Skeletal muscle tissue (tissue), 4 donors: Measurements from ENCODE around the gene PALM. TPM values are rescaled to one million over a fixed set of nuclear protein-coding genes. Genes with fewer than 3 reads are reported as not detected.
"Not testable (repeated sequence)": the region's sequence is repeated elsewhere in the genome, so short reads cannot be mapped to it uniquely, and the experiment has no call there.

Source experiments
- H3K27ac ChIP-seq: one replicate; pipeline ENCODE4 v1.7.0; 2013; ENCODE audit warnings: mild to moderate bottlenecking, low read depth, low read length, inconsistent platforms
- H3K27me3 ChIP-seq, 3 donors: one replicate each; pipeline ENCODE4 v1.7.0; 2013; ENCODE audit warnings: low read length in 3 of 3; ENCODE audit not compliant: control insufficient read depth in 3 of 3, insufficient read depth in 3 of 3
- H3K36me3 ChIP-seq, 3 donors: one replicate each; pipeline ENCODE4 v1.7.0; 2013; ENCODE audit warnings: low read length in 3 of 3; ENCODE audit not compliant: control insufficient read depth in 3 of 3, insufficient read depth in 3 of 3
- H3K4me1 ChIP-seq, 3 donors: one replicate each; pipeline ENCODE4 v1.7.0; 2013; ENCODE audit warnings: low read length in 3 of 3, mild to moderate bottlenecking in 3 of 3; ENCODE audit not compliant: control insufficient read depth in 3 of 3, insufficient read depth in 3 of 3
- H3K4me3 ChIP-seq, 3 donors: one replicate each; pipeline ENCODE4 v1.7.0; 2013; ENCODE audit warnings: low read length in 3 of 3
- H3K9ac ChIP-seq, 3 donors: one replicate each; pipeline ENCODE4 v1.7.0; 2013; ENCODE audit warnings: low read length in 3 of 3, mild to moderate bottlenecking in 3 of 3, moderate library complexity in 2 of 3, low read depth in 1 of 3
- H3K9me3 ChIP-seq, 3 donors: one replicate each; pipeline ENCODE4 v1.7.0; 2013; ENCODE audit warnings: low read length in 3 of 3; ENCODE audit not compliant: control insufficient read depth in 3 of 3
- total RNA-seq: library from RNA; depleted of rRNA; stranded (reverse); fragments of >200 nt; gene quantifications from one replicate; pipeline ENCODE4 v1.2.3, GENCODE V29; 2014
- donor health status: Osteomylitis.

PALM gene
- total RNA-seq, 1 donor from 2014 or later, result 13.0 TPM

DNA sequence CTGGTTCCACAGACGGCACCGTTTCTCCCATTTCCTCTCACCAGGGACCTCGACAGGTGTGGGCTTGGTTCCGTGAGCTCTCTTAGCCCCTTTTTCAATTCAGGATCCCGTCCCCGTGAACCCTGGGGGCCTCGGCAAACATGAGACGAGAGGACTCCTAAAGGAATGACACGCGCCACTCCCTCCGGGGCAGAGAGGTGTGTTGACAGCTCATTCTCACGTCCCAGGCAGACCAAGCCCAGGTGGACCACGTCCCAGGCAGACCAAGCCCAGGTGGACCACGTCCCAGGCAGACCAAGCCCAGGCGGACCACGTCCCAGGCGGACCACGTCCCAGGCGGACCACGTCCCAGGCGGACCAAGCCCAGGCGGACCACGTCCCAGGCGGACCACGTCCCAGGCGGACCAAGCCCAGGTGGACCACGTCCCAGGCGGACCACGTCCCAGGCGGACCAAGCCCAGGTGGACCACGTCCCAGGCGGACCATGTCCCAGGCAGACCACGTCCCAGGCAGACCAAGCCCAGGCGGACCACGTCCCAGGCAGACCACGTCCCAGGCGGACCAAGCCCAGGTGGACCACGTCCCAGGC is 41.7 kb upstream of the PALM start:
- H3K36me3 ChIP-seq, H3K27ac ChIP-seq, H3K9ac ChIP-seq, H3K27me3 ChIP-seq, H3K4me3 ChIP-seq, H3K9me3 ChIP-seq: not testable (repeated sequence)
- H3K4me1 ChIP-seq, result peaks cover 15 to 23% (median 17%) of the 10 kb centered on the region in 3 donors

GRCh38 chr19:668675-669434 is 39.9 kb upstream of the PALM start:
- not testable (repeated sequence) for H3K27me3 ChIP-seq, H3K9ac ChIP-seq, H3K9me3 ChIP-seq, H3K27ac ChIP-seq, H3K4me3 ChIP-seq, H3K36me3 ChIP-seq
- peaks cover 8 to 14% (median 9%) of the 10 kb centered on the region in 3 donors for H3K4me1 ChIP-seq

GRCh38 chr19:670609-671075 is 38.1 kb upstream of the PALM start:
- Histone ChIP-seq H3K27ac (no peak overlapping the region), H3K36me3 (no peaks in the 10 kb centered on the region), H3K4me1 (peaks cover 2 to 9% (median 7%) of the 10 kb centered on the region in 3 donors), H3K27me3 (peaks cover 9 to 13% (median 11%) of the 10 kb centered on the region in 3 donors), H3K4me3 (no peak overlapping the region), H3K9me3 (no peaks in the 10 kb centered on the region), H3K9ac (no peak overlapping the region)

DNA sequence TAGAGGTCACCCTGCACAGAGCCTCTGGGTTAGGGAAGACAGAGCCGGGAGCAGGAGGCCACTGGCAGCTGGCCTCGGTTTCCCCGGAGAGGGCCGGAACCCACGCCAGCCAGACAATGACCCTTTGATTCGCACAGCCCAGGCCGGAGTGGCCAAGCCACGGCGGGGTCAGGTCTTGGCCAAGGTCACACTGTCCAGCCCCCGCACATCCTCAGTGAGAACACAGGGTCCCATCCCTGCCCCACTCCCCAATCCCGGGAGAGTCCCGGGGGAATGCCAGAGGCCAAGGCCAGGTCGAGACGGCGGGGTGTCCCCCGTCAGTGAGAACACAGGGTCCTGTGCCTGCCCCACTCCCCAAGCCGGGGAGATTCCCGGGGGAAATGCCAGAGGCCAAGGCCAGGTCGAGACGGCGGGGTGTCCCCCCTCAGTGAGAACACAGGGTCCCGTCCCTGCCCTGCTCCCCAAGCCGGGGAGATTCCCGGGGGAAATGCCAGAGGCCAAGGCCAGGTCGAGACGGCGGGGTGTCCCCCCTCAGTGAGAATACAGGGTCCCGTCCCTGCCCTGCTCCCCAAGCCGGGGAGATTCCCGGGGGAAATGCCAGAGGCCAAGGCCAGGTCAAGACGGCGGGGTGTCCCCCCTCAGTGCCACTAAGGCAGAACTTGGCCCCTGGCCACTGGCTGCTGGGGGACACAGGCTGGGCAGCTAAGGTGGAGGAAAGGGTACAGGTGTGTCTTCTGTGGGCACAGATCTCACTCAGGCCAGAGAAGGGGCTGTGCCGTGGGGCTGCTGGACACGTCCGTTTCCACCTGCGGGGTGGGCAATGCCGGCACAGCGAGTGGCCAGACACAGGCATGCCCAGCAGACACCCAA is 34.2 kb upstream of the PALM start:
- Histone ChIP-seq H3K9ac (no peak overlapping the region), H3K4me1 (peaks cover 22 to 28% (median 25%) of the 10 kb centered on the region in 3 donors), H3K27me3 (peaks cover 16 to 20% (median 16%) of the 10 kb centered on the region in 3 donors)

DNA sequence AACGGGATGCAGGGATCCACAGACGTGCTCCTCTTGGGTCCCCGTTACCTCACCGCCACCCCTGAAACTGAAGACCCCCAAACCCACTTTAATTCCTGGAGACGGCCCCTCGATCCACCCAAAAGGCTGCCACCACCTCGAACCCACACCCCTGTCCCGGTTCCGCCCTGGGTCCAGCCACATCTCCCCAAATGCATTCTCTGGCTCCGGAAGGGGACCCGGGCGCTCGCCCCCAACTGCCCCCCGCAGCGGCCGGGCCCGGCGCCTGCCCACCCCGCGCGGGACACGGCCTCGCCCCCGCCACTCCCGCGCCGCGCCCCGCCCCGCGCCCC is 32.8 kb upstream of the PALM start:
- Histone ChIP-seq H3K9ac (peak overlapping the region in 2 of 3 donors; percentile 40 to 48), H3K4me3 (peak overlapping the region in 1 of 3 donors; percentile 30), H3K4me1 (peaks cover 22 to 29% (median 29%) of the 10 kb centered on the region in 3 donors)

More for the DNA sequence above, 34.2 kb upstream of the PALM start:
- Histone ChIP-seq H3K27ac (peak overlapping the region; percentile 40), H3K36me3 (no peaks in the 10 kb centered on the region), H3K4me3 (no peak overlapping the region), H3K9me3 (no peaks in the 10 kb centered on the region)

DNA sequence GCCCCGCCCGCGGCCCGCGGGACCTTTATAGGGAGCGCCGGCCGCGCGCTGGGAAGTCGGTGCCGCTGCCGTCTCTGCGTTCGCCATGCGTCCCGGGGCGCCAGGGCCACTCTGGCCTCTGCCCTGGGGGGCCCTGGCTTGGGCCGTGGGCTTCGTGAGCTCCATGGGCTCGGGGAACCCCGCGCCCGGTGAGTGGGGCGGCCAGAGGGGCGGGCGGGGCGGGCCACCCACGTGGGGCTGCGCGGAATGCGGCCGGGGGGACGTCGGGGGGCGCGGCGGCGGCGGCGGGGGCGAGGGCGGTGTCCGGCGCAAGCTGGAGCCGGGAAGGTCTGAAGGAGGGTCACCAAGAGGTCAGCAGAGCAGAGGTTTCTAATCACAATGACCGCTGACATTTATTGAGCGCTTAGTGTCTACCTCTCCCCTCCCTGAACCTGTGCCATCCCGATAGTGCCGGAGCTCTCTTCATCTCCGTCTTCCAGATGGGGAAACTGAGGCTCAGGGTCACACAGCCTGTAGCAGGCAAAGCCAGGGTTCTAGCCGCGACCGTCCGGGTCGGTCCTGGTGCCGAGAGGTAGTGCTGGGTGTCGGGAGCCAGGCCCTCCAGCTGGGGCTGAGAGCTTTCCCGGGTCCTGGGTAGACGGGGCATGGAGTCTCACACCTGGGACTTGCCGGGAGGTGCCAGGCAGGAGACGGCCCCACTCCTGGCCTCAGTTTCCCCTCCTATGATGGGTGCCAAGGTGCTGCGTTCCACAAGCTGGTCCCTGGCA is 32.2 kb upstream of the PALM start, which contains the start of gene FSTL3:
TSS of gene FSTL3 (plus strand) at position 54 of the 767 bp plus-strand sequence. CDS start at position 86, 32 bp downstream.
- Histone ChIP-seq H3K4me3 (peak within 1 kb of the TSS; percentile 55 to 69 (median 67)), H3K36me3 (no peaks in the 10 kb centered on the region), H3K4me1 (peaks cover 22 to 29% (median 29%) of the 10 kb centered on the region in 3 donors)

More for the DNA sequence above, 32.8 kb upstream of the PALM start:
- Histone ChIP-seq H3K27ac (peak overlapping the region; percentile 66), H3K36me3 (no peaks in the 10 kb centered on the region), H3K27me3 (peaks cover 16 to 20% (median 16%) of the 10 kb centered on the region in 3 donors), H3K9me3 (no peaks in the 10 kb centered on the region)

GRCh38 chr19:677201-677600 is 31.5 kb upstream of the PALM start:
- Histone ChIP-seq H3K9ac (no peak overlapping the region), H3K4me1 (peaks cover 22 to 29% (median 29%) of the 10 kb centered on the region in 3 donors), H3K27me3 (peaks cover 16 to 20% (median 16%) of the 10 kb centered on the region in 3 donors)

More for the DNA sequence above, 32.2 kb upstream of the PALM start, which contains the start of gene FSTL3:
- Histone ChIP-seq H3K9ac (peak within 1 kb of the TSS; percentile 48 to 75 (median 48)), H3K9me3 (no peaks in the 10 kb centered on the region), H3K27ac (peak within 1 kb of the TSS; percentile 66), H3K27me3 (peaks cover 16 to 20% (median 16%) of the 10 kb centered on the region in 3 donors)

DNA sequence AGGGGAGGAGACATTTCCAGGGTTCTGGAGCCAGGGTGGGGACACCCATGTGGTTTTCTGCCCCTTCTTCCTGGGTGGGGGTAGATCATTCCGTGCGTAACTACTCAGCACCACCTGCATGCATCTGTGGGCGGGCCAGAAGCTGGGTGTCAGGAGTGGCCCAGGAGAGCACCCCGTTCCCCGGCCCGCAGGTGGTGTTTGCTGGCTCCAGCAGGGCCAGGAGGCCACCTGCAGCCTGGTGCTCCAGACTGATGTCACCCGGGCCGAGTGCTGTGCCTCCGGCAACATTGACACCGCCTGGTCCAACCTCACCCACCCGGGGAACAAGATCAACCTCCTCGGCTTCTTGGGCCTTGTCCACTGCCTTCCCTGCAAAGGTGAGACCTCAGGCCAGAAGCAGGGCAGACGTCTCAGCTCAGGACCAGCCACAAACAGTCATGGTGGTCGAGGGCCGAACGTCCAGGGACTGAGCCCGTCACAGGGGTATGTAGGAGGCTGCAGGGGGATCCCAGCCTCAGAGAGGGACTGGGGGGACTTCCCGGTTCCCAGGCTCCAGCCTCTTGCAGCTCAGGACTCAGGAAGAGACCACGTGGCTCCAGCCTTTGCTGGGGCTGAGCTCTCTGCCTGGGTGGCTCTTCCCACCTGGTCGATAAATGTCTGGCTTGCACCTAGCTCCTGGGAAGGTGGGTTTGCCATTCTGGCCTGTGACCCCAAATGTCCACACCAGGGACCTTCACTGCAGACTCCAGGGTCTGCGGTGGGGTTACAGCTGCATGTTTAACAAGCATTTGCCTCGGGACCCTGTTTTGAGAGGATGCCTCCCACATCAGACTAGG is 30.9 kb upstream of the PALM start:
- Histone ChIP-seq H3K36me3 (no peaks in the 10 kb centered on the region), H3K27ac (peak overlapping the region; percentile 61), H3K9ac (peak overlapping the region in 2 of 3 donors; percentile 21 to 25), H3K4me3 (peak overlapping the region in 2 of 3 donors; percentile 14 to 30), H3K4me1 (peaks cover 22 to 29% (median 29%) of the 10 kb centered on the region in 3 donors), H3K9me3 (no peaks in the 10 kb centered on the region), H3K27me3 (peaks cover 16 to 20% (median 16%) of the 10 kb centered on the region in 3 donors)

More at GRCh38 chr19:677201-677600, 31.5 kb upstream of the PALM start:
- Histone ChIP-seq H3K4me3 (peak overlapping the region in 1 of 3 donors; percentile 67), H3K36me3 (no peaks in the 10 kb centered on the region), H3K27ac (peak overlapping the region; percentile 61), H3K9me3 (no peaks in the 10 kb centered on the region)
